Colon (tissue), 2 donors: ENCODE data around the gene KDM5A.
"Not testable (repeated sequence)": the region's sequence is repeated elsewhere in the genome, so short reads cannot be mapped to it uniquely, and the experiment has no call there.

Experiments
- FAIRE-seq: peaks from 2 replicates; lab custom pipeline; 2012; peaks lifted over from hg19 to GRCh38; lab: Jason Lieb, UNC
- donor health status: control.
- donor health status: control.

Gene KDM5A

DNA sequence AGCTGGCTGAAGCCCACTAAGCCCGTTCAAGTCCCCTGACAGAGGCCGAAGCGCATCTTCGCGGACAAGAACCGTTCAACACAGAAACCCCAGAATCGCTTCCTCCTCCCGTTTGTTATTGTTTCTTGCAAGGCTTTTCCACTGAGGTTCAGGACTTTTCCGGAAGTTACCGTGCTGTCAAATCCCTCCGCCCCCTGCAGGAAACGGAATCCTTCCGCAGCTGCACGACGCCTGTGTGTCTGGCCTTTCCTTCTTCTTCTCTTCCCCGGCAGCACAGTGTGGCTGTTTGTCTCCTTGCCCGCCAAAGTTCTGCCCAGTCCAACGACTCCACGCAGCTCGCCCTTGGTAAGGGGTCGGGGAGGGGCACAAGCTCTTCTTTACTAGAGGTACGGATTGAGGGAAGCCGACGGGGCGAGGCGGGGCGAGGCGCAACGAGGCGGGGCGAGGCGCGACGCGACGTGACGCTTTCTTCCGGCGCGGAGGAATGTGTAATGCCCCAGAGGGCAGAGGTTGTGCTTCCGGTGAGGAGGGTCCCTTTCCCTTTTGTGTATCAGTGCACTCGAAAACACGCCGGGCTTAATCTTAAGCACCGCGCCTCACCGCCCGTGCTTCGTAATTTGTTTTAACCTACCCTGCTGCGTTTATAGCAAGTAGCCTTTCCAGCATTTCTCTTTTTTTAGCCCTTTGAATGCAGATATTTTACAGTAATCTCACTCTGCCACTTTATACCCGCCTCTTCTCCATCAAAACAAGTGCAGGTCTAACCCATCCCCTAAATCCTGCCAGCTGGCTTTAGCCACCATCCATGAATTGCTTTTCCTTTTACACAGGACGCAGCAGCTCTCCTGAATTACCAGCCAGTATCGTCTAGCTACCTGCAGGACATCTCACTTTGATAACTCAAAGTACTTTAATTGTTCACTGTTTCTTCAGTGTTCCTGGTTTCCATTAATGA, at the start of gene KDM5A:
Gene KDM5A (minus strand): TSS at position 179 of the 955 bp plus-strand sequence. CDS start 229 bp downstream, outside the sequence.
- FAIRE-seq, result no peak

DNA sequence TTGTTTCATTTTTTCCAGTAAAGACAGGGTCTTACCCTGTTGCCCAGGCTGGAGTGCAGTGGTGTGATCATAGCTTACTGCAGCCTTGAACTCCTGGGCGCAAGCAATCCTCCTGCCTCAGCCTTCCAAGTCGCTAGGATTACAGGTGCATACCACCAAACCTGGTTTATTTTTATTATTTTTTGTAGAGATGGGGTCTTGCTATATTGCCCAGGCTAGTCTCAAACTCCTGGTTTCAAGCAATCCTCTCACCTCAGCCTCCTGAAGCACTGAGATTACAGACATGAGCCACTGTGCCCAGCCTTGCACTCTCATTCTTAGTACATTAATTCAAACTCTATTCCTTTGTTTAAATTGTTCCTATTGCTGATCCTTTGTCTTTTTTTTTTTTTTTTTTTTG, 46.6 kb upstream of the KDM5A start:
- not testable (repeated sequence) for FAIRE-seq

DNA sequence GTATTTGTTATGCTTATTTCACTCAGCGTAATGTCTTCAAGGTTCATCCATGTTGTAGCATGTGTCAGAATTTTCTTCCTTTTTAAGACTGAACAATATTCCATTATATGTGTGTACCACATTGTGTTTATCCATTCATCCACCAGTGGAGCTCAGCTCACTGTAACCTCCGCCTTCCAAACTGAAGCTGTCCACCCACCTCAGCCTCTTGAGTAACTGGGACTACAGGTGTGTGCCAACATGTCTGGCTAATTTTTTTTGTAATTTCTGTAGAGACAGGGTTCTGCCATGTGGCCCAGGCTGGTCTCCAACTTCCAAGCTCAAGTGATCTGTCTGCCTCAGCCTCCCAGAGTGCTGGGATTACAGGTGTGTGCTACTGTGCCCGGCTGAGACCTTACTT, 33.4 kb upstream of the KDM5A start:
- no peak for FAIRE-seq

DNA sequence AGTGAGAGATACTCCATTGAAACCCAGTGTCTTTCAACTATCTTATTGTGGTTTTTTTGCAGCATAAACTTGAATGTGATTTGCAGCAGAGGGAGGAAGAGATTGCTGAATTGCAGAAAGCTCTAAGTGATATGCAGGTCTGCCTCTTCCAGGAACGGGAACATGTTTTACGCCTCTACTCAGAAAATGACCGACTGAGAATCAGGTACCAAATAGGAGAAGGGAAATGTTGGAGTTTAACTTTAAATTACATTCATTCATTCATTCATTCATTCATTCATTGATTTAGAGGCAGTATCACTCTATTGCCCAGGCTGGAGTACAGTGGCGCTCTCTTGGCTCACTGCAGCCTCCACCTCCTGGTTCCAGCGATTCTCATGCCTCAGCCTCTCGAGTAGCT, 29.3 kb upstream of the KDM5A start:
- no peak for FAIRE-seq

GRCh38 chr12:414859-415258, 25.7 kb upstream of the KDM5A start:
- no peak for FAIRE-seq

GRCh38 chr12:402029-402389, 12.9 kb upstream of the KDM5A start:
- no peak for FAIRE-seq

DNA sequence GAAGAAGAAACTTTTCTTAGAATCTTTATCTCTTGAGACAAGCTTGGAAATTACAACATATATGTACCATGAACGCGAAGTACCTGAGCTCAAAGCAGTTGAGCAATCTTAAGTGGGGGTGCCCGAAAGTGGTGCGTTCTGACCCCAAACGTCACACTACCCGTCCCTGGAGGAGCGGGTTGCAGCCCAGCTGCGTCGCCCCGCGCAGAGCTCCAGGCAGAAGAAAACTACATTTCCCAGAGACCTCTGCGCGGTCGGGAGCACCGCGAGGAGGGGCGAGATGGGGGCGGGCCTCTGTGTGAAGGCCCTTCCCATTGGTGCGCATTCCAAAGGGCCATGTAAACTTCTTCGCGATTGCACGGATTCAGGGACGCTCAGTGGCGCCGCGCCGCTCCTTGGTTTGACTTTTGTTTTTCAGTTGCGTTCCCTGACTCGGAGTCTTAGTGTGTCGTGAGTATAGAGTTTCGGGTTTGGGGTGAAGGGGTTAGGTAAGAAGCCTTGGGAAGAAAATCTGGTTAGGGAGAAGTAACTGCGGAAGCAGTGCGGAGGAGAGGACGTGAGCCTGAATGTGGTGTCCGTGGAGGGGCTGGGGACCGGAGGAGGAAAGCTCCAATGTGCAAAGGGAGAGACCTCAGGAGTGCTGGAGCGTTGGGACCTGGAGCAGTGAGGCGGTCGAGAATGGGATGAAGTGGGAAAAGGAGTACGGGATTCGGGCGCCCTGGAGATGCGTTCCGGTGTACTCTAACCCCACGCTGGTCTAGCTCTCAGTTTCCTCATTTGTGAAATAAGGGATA, 12.3 kb upstream of the KDM5A start, which contains the start of gene CCDC77:
Gene CCDC77 (plus strand): TSS at position 410 of the 794 bp plus-strand sequence. CDS start 7,740 bp downstream, outside the sequence.
- FAIRE-seq, result no peak

DNA sequence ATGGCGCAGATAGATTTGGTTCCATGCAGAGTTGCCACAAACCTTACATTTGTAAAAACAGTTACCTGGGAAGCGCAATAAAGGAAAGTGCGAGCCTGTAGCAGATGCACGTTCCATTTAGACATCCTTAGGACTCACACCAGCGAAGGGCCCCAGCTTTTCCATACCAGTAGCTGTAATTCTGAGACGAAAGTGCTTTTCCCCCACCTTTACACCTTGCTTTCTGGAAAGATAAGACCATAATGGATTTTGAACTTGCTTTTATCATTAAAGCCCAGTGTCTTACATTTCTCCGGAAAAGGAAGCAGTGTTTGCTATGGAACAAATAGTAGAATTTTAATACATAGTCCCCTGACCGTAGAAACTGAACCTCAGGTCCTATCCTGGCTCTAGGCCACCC, 11.7 kb upstream of the KDM5A start:
- no peak for FAIRE-seq

DNA sequence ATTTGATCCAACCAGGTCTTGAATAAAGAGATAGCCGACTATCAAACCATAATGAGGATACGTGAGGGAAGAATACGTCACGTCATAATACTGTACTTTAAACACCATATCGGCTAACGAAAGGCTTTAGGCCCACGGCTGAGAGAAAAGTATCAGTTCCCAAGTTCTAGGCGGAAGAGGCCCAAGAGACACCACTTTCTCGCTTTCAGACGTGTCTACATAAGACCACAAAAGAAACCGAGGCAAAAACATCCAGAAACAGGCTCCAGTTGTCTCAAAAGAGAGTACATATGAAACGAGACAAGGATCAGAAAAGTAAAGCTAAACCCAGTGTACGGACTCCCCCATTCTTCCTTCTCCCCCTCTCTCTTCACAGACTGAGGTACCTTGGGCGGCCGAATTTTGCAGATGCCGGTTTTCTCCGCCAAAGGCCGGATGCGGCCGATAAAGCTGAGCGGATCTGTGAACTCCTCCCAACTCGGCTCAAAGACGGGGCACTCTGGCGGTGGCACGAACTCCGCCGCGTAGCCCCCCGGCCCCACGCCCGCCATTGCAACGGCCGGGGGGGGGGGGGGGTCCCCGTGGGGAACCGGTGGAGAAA, 479 bp downstream of the KDM5A start:
- no peak for FAIRE-seq

- no peak for FAIRE-seq
These were observed 1.1 kb downstream of the KDM5A start for GRCh38 chr12:388012-388411.

DNA sequence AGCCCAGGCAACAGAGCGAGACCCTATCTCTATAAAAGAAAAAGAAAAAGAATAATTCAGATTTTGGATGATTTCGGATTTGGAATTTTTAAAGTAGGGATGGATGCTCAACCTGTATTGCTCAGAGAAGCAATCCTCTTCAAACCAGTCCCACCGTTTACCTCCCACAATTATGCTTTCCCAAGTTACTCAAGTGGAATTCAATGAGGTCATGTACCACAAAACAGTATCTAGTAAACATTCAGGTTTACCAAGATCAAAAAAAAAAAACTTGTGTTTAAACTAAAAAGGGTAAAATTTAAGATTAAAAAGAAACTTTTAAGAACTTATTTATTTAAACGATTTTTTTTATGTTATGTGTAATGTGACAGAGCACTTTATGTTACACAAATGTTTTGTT, 2.5 kb downstream of the KDM5A start:
- FAIRE-seq, result no peak

DNA sequence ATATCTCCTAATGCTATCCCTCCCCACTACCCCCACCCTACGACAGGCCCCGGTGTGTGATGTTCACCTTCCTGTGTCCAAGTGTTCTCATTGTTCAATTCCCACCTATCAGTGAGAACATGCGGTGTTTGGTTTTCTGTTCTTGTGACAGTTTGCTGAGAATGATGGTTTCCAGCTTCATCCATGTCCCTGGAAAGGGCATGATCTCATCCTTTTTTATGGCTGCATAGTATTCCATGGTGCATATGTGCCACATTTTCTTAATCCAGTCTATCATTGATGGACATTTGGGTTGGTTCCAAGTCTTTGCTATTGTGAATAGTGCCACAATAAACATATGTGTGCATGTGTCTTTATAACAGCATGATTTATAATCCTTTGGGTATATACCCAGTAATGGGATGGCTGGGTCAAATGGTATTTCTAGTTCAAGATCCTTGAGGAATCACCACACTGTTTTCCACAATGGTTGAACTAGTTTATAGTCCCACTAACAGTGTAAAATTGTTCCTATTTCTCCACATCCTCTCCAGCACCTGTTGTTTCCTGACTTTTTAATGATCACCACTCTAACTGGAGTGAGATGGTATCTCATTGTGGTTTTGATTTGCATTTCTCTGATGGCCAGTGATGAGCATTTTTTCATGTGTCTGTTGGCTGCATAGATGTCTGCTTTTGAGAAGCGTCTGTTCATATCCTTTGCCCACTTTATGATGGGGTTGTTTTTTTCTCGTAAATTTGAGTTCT, 18.2 kb downstream of the KDM5A start:
- not testable (repeated sequence) for FAIRE-seq

GRCh38 chr12:367972-368371, 21.1 kb downstream of the KDM5A start:
- no peak for FAIRE-seq

DNA sequence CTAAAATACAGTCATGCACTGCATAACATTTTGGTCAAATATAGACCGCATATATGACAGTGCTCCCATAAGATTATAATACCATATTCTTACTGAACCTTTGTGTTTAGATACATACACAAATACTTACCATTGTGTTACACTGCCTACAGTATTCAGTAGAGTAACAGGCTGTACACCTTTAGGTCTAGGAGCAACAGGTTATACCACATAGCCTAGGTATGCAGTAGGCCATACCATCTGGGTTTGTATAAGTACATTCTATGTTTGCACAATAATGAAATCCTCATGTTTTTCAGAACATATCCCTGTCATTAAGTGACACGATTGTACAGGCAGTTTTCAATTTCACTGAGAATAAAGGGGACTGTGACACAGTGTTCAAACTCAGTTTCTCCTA, 22.3 kb downstream of the KDM5A start:
- FAIRE-seq, result no peak

DNA sequence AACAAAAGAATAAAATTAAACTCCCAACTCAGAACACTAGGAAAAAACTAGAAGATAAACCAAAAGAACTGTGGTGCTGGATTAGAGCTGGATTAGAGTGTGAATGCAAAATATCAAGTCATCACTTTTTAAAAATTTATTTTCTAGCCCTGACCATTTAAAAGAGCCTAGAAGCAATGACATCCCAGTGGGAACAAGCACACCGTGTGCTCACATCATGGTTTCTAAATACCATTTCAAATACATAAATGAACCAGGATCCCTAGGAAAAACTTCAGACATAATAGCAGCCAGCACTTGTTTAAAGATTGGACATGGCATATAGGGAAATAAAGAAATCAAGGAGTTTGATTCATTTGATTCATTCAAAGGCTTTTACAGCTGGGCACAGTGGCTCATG, 30.0 kb downstream of the KDM5A start:
- no peak for FAIRE-seq

DNA sequence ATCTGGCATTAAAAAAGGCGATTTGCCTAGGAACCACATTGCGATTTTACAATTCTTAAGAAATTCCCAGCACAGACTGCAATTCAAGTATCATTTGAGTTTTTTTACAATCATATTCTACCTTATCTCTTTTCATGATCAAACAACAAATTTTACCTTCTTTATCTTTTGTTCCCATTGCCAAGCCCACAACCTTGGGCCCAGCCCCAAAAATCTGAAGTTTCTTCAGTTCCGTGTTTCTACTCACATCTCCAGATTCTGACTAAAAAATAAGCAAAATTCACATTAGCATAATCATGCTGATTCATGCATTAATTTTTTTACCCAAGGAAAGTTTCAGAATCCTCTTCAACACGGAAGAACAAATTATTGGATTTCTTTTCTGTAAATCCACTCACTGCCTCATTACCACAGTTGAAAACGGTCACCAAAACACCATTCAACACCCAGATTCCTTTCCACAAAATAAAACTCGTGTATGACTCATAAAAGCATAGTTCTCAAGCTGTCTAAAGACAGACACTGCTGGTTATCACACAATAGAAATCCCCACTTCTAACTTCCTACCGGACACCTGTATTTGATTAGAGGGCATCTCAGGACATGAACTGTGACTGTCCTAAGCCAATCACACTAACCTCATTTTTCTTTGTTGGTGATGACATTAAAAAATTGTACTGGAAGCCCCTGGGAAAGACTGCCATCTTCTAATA, 32.7 kb downstream of the KDM5A start:
- no peak for FAIRE-seq

- not testable (repeated sequence) for FAIRE-seq
These were observed 37.9 kb downstream of the KDM5A start for GRCh38 chr12:351197-351596.

DNA sequence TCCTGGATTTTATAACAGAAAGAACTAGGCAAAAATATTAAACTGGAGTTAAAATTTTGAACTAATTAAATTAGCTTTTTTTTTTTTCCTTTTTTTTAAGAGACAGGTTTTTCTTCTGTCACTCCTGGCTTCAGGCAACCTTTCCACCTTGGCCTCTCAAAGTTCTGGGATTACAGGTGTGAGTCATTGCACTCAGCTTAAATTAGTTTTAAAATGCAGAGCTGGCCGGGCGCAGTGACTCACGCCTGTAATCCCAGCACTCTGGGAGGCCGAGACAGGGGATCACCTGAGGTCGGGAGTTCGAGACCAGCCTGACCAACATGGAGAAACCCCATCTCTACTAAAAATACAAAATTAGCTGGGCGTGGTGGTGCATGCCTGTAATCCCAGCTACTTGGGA, 39.5 kb downstream of the KDM5A start:
- FAIRE-seq, result not testable (repeated sequence)

DNA sequence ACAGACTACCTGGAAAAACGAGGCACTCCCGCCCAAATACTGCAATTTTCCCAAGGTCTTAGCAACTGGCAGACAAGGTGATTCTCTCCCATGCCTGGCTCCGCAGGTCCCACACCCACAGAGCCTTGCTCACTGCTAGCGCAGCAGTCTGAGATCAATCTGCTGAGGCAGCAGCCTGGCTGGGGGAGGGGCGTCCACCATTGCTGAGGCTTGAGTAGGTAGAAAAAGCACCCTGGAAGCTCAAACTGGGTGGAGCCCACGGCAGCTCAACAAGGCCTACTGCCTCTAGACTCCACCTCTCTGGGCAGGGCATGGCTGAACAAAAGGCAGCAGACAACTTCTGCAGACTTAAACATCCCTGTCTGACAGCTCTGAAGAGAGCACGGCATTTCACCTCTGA, 46.1 kb downstream of the KDM5A start:
- not testable (repeated sequence) for FAIRE-seq

GRCh38 chr12:337039-337438, 52.1 kb downstream of the KDM5A start:
- FAIRE-seq, result no peak

DNA sequence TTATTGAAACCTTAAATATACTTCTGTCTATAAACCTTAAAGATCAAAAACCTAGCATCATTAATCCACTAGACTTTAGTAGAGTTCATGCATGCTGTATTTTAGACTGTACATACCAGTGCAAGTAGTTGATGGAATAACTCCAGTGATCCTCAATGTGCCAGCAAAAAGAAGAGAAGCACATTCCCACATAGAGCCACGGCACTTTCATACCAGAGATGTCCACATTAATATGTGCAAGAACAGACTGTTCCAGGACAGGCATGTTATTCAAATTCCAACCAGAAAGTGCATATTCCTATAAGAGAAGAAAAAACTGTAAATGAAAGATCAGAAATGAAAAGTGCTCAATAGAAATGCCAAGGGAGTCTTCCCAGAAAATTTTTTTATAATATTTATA, 55.0 kb downstream of the KDM5A start:
- FAIRE-seq, result no peak
